Measurements from ENCODE around the gene TFG. TPM values are rescaled to one million over a fixed set of nuclear protein-coding genes. Genes with fewer than 3 reads are reported as not detected.

The TFG gene
- total and polyA plus RNA-seq, 2 of the 4 experiments (the other 2 are of a cell fraction) = 47.7 to 165 TPM

GRCh38 chr3:100709842-100710260, 557 bp downstream of the TFG start:
- H4K91ac ChIP-seq (ENCODE audit: insufficient read depth, low read depth, low read length) = peak overlapping the region; percentile 17; the same call in 1 of the 2 replicates
- peak overlapping the region; percentile 84 for H2BK5ac ChIP-seq (ENCODE audit: low read depth, low read length, poor library complexity, severe bottlenecking)
- H2BK120ac ChIP-seq (ENCODE audit: low read depth, low read length) = peak overlapping the region; percentile 17; the same call in 1 of the 2 replicates
- peak overlapping the region; percentile 82 for H4K5ac ChIP-seq (ENCODE audit: low read depth, low read length)
- H3K79me1 ChIP-seq (ENCODE audit: low read depth in 1 of 2, low read length in 2 of 2) = peaks cover 0 to 19% of the 10 kb centered on the region in 2 experiments; a peak in 2 of 4 replicates
- H3K4me1 ChIP-seq (ENCODE audit: control insufficient read depth, insufficient read depth, low read length) = no peaks in the 10 kb centered on the region; the same call in 1 of the 2 replicates
- peak; percentile 7 for ATAC-seq (ENCODE audit: low read depth)
- peak overlapping the region; percentile 80 for H3K56ac ChIP-seq (ENCODE audit: extremely low read depth, insufficient read depth, low read length)
- TF ChIP-seq RAD21 (IDR thresholded peaks at IDR 0.05; ENCODE audit: low read length) (peak; percentile 15; the same call in 1 of the 2 replicates), CEBPB (IDR thresholded peaks at IDR 0.05; ENCODE audit: low read depth, low read length) (no peak)
- TF ChIP-seq, protein P1, sequence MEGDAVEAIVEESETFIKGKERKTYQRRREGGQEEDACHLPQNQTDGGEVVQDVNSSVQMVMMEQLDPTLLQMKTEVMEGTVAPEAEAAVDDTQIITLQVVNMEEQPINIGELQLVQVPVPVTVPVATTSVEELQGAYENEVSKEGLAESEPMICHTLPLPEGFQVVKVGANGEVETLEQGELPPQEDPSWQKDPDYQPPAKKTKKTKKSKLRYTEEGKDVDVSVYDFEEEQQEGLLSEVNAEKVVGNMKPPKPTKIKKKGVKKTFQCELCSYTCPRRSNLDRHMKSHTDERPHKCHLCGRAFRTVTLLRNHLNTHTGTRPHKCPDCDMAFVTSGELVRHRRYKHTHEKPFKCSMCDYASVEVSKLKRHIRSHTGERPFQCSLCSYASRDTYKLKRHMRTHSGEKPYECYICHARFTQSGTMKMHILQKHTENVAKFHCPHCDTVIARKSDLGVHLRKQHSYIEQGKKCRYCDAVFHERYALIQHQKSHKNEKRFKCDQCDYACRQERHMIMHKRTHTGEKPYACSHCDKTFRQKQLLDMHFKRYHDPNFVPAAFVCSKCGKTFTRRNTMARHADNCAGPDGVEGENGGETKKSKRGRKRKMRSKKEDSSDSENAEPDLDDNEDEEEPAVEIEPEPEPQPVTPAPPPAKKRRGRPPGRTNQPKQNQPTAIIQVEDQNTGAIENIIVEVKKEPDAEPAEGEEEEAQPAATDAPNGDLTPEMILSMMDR (conservative IDR thresholded peaks at IDR 0.05; ENCODE audit: low read depth, low read length) = 0 out of 2 replicates have a peak, but pooled peaks have one; percentile 14
- in situ Hi-C loops (cut with MboI; ENCODE audit: low sequenced_read_pairs) (no loop called here), dilution Hi-C loops (cut with HindIII; ENCODE audit: low sequenced_read_pairs, unreplicated experiment) (no loop called here), intact Hi-C loops (cut with micrococcal nuclease) (loop anchor here (5.0 to 10.0 kb wide), 2 partner anchors 325 to 393 kb away; no protein-coding TSS in a partner anchor)
- H4K20me1 ChIP-seq (ENCODE audit: insufficient read depth, low read length) = peaks cover 47% of the 10 kb centered on the region
- CTCF ChIA-PET = no interaction called here
- no peaks in the 10 kb centered on the region; the same call in 1 of the 2 replicates for H3K9me1 ChIP-seq (ENCODE audit: insufficient read depth, low read length)
- peak overlapping the region; percentile 88 for H2AFZ ChIP-seq (replicated peaks; ENCODE audit: low read length, poor library complexity)
- BruUV-seq (replicated peaks) = no TSS peak
- WGBS, 2 experiments (ENCODE audit: extremely low coverage in 2 of 2, insufficient read length in 1 of 2) = 0% methylated on average over 6 of the region's 23 CpGs; no CpG with 5 or more reads in 1 of the 2 experiments
- peaks cover 8% of the 10 kb centered on the region; the same call in 1 of the 2 replicates for H3K36me3 ChIP-seq (ENCODE audit: control insufficient read depth, insufficient read depth, low read length)
- peak overlapping the region; percentile 98 for H3K4me3 ChIP-seq (ENCODE audit: insufficient read depth, low read depth, low read length)
- no peaks in the 10 kb centered on the region for H3K9me3 ChIP-seq (ENCODE audit: control insufficient read depth, insufficient read depth, low read length)
- H2BK15ac ChIP-seq (ENCODE audit: low read depth, low read length) = no peak overlapping the region
- peak overlapping the region; percentile 97 for H3K4me2 ChIP-seq (ENCODE audit: low read depth, low read length)
- peak overlapping the region; percentile 83 for H3K14ac ChIP-seq (replicated peaks; ENCODE audit: low read depth, low read length)
- H3K27ac ChIP-seq (ENCODE audit: insufficient read depth, low read length) = peak overlapping the region; percentile 92
- H2AK5ac ChIP-seq (ENCODE audit: low read depth, low read length) = peak overlapping the region; percentile 86; the same call in 1 of the 2 replicates
- peak; percentile 20 for DNase-seq
- peak overlapping the region; percentile 46; the same call in 1 of the 2 replicates for H3K18ac ChIP-seq (ENCODE audit: low read depth, low read length)
- H2BK20ac ChIP-seq (ENCODE audit: low read depth, low read length) = no peak overlapping the region
- H3K27me3 ChIP-seq (ENCODE audit: control insufficient read depth, insufficient read depth, low read length) = no peaks in the 10 kb centered on the region
- H3K9ac ChIP-seq (ENCODE audit: low read depth, low read length) = peak overlapping the region; percentile 91
- peak overlapping the region; percentile 45 to 70; a peak in 1 of 4 replicates for H4K8ac ChIP-seq (ENCODE audit: low read depth in 2 of 2, low read length in 2 of 2)
- peak overlapping the region; percentile 96 for H2AK9ac ChIP-seq (replicated peaks; ENCODE audit: low read depth, low read length, poor library complexity)
- peak overlapping the region; percentile 83 for H3K4ac ChIP-seq (ENCODE audit: low read depth, low read length)
- H3K23ac ChIP-seq (ENCODE audit: low read depth, low read length) = peak overlapping the region; percentile 93
- POLR2A ChIA-PET (ENCODE audit: unreplicated experiment) = interaction anchor here (0.8 kb wide), 1 partner anchor 550 kb away, joined by 5 read pairs; no protein-coding TSS in a partner anchor

Measured in IMR-90 (cell line).